ENCODE measurements around the gene PDE11A.

The PDE11A gene

GRCh38 chr2:177741866-177742265 is 330.7 kb downstream of the PDE11A start:
- no peak overlapping the region for H3K4me2 ChIP-seq (ENCODE audit: low read length)
- no peak overlapping the region for H3K4me3 ChIP-seq (ENCODE audit: low read depth, low read length)
- no peak overlapping the region for H2AFZ ChIP-seq
- H3K36me3 ChIP-seq (ENCODE audit: control insufficient read depth, insufficient read depth, low read length) = no peaks in the 10 kb centered on the region
- H3K27ac ChIP-seq = no peak overlapping the region
- no peaks in the 10 kb centered on the region for H3K9me3 ChIP-seq (ENCODE audit: control insufficient read depth, low read length)
- no peaks in the 10 kb centered on the region for H3K79me2 ChIP-seq
- no peak overlapping the region for H3K9ac ChIP-seq
- TF ChIP-seq CTCF (IDR thresholded peaks at IDR 0.05) = no peak
- H3K27me3 ChIP-seq (ENCODE audit: control insufficient read depth, insufficient read depth, low read length) = no peaks in the 10 kb centered on the region
- peaks cover 13% of the 10 kb centered on the region for H3K4me1 ChIP-seq

- Histone ChIP-seq H3K4me2 (ENCODE audit: low read length) (no peak overlapping the region), H3K27ac (no peak overlapping the region), H2AFZ (no peak overlapping the region), H3K27me3 (ENCODE audit: control insufficient read depth, insufficient read depth, low read length) (no peaks in the 10 kb centered on the region), H3K4me1 (peaks cover 8% of the 10 kb centered on the region), H3K9ac (no peak overlapping the region), H3K79me2 (no peaks in the 10 kb centered on the region), H3K9me3 (ENCODE audit: control insufficient read depth, low read length) (no peaks in the 10 kb centered on the region), H3K4me3 (ENCODE audit: low read depth, low read length) (no peak overlapping the region), H3K36me3 (ENCODE audit: control insufficient read depth, insufficient read depth, low read length) (no peaks in the 10 kb centered on the region)
- TF ChIP-seq CTCF (IDR thresholded peaks at IDR 0.05) = no peak
Observed at GRCh38 chr2:177740700-177741099, 331.9 kb downstream of the PDE11A start.

GRCh38 chr2:177738461-177739235 is 333.9 kb downstream of the PDE11A start:
- H3K36me3 ChIP-seq (ENCODE audit: control insufficient read depth, insufficient read depth, low read length) = no peaks in the 10 kb centered on the region
- no peak overlapping the region for H3K9ac ChIP-seq
- TF ChIP-seq CTCF (IDR thresholded peaks at IDR 0.05) = no peak
- no peaks in the 10 kb centered on the region for H3K27me3 ChIP-seq (ENCODE audit: control insufficient read depth, insufficient read depth, low read length)
- H3K4me3 ChIP-seq (ENCODE audit: low read depth, low read length) = no peak overlapping the region
- no peaks in the 10 kb centered on the region for H3K9me3 ChIP-seq (ENCODE audit: control insufficient read depth, low read length)
- H2AFZ ChIP-seq = no peak overlapping the region
- H3K27ac ChIP-seq = no peak overlapping the region
- no peak overlapping the region for H3K4me2 ChIP-seq (ENCODE audit: low read length)
- peaks cover 8% of the 10 kb centered on the region for H3K4me1 ChIP-seq
- no peaks in the 10 kb centered on the region for H3K79me2 ChIP-seq

- Histone ChIP-seq H3K9me3 (ENCODE audit: control insufficient read depth, low read length) (no peaks in the 10 kb centered on the region), H3K4me1 (peaks cover under 1% of the 10 kb centered on the region), H3K27me3 (ENCODE audit: control insufficient read depth, insufficient read depth, low read length) (no peaks in the 10 kb centered on the region), H3K27ac (no peak overlapping the region), H3K36me3 (ENCODE audit: control insufficient read depth, insufficient read depth, low read length) (no peaks in the 10 kb centered on the region), H3K4me3 (ENCODE audit: low read depth, low read length) (no peak overlapping the region), H2AFZ (no peak overlapping the region), H3K4me2 (ENCODE audit: low read length) (no peak overlapping the region), H3K9ac (no peak overlapping the region), H3K79me2 (no peaks in the 10 kb centered on the region)
- TF ChIP-seq CTCF (IDR thresholded peaks at IDR 0.05) = no peak
Observed at GRCh38 chr2:177735318-177735803, 337.2 kb downstream of the PDE11A start.

Data from parathyroid adenoma (tissue), 2 donors.